VCaP (cell line): ENCODE measurements around the gene PRDM2.

Source experiments
- H3K27ac ChIP-seq: fragments of 450-650 bp; 2 replicates; pipeline ENCODE4 v1.5.1; 2017
- TF ChIP-seq, protein P1 (sequence below): fragments of 450-650 bp; conservative IDR thresholded peaks from 2 replicates; pipeline ENCODE4 v1.5.1; 2017; ENCODE audit warnings: mild to moderate bottlenecking, moderate library complexity

PRDM2 gene

GRCh38 chr1:13769830-13770229, 69.8 kb downstream of the PRDM2 start:
- TF ChIP-seq, protein P1, sequence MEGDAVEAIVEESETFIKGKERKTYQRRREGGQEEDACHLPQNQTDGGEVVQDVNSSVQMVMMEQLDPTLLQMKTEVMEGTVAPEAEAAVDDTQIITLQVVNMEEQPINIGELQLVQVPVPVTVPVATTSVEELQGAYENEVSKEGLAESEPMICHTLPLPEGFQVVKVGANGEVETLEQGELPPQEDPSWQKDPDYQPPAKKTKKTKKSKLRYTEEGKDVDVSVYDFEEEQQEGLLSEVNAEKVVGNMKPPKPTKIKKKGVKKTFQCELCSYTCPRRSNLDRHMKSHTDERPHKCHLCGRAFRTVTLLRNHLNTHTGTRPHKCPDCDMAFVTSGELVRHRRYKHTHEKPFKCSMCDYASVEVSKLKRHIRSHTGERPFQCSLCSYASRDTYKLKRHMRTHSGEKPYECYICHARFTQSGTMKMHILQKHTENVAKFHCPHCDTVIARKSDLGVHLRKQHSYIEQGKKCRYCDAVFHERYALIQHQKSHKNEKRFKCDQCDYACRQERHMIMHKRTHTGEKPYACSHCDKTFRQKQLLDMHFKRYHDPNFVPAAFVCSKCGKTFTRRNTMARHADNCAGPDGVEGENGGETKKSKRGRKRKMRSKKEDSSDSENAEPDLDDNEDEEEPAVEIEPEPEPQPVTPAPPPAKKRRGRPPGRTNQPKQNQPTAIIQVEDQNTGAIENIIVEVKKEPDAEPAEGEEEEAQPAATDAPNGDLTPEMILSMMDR: no peak
- H3K27ac ChIP-seq: no peak overlapping the region

- no peak overlapping the region for H3K27ac ChIP-seq
- TF ChIP-seq, protein P1: no peak
Observed at GRCh38 chr1:13770743-13771142, 70.8 kb downstream of the PRDM2 start.

GRCh38 chr1:13771745-13772144, 71.8 kb downstream of the PRDM2 start:
- TF ChIP-seq, protein P1: no peak
- no peak overlapping the region for H3K27ac ChIP-seq

DNA sequence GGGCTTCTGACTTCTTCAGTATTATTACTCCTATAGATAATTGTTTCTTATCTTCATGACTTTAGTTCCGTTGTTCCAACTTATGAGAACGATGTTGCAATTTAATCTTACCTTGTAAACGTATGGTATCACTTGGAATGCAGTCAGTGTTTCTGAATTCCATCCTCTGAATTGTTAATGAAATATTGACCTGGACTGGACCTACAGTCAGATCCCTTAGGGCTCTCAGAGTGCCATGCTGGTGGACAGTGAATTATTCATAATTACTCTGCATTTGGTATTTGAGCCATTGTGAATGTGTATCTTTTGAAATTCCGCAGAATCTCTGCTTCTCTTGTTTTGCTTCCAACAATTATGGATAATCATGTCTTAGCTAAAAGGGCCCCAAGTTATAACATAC, 72.3 kb downstream of the PRDM2 start:
- TF ChIP-seq, protein P1: no peak
- H3K27ac ChIP-seq: no peak overlapping the region

GRCh38 chr1:13774121-13774520, 74.1 kb downstream of the PRDM2 start:
- TF ChIP-seq, protein P1: no peak
- H3K27ac ChIP-seq: no peak overlapping the region

DNA sequence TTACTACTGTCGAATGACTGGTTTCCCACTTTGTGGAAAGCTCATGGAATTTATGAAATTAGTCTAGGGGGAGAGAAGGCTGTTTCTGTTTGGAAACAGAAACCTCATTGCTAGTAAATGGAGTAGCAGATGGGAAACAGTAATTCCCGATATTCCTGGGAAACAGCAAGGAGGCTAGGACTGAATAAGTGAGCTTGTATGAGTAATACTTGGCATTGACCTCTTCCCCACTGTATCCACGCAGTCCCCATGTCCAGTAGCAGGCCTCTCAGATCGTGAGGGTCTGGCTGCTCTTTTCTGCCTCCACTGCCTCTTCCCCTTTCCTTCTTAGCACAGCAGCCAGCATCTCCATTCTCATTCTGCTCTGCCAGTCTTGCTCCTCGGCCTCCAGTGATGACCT, 75.5 kb downstream of the PRDM2 start:
- TF ChIP-seq, protein P1: no peak
- H3K27ac ChIP-seq: no peak overlapping the region

DNA sequence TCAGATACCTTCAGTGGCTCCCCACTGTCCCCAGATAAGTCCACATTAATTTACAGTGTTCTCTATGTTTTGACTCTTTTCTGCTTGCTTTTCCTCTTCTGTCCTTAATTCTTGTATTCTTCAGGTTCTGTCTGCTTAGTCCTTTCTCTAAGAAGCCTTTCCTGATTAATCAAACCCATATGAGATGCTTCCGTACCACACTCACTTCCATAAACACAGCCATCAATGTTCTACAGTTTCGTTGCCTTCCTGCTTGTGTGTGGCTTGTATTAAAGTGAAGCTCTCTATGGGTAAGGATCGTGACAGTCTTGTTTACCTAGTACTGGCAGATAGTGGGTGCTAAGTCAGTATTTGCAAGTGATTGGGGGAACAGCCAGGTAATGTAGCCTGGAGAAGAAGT, 75.9 kb downstream of the PRDM2 start:
- no peak overlapping the region for H3K27ac ChIP-seq
- TF ChIP-seq, protein P1: no peak

GRCh38 chr1:13778431-13778830, 78.4 kb downstream of the PRDM2 start:
- H3K27ac ChIP-seq: no peak overlapping the region
- TF ChIP-seq, protein P1: no peak
